GM21367 (cell line): Measurements from ENCODE around the gene RBPMS2.

Experiments used
- ATAC-seq: cut with Tn5 transposase; IDR thresholded peaks from one replicate; pipeline ENCODE4 v1.9.1; 2021; ENCODE audit not compliant: unreplicated experiment

RBPMS2 gene

DNA sequence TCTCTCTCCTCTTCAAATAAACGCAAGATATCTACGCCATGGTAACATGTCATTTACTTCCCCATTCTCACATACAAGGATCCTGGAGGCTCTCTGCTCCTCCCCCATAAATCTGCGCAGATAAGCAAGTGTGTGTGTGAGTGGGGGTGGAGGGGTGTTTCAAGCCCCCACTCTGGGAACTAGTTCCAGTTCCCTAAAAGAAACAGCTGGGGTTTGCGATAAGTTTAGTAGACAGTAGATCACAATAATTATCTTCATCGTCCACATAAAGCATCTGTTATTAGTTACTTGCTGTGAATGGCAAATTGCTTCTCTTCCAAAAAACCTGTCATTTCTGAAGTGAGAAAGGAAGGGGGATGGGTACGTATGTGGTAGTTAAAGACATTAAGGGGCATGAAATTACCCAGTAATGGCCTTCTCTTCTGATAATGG is 79.8 kb downstream of the RBPMS2 start:
- no peak for ATAC-seq

DNA sequence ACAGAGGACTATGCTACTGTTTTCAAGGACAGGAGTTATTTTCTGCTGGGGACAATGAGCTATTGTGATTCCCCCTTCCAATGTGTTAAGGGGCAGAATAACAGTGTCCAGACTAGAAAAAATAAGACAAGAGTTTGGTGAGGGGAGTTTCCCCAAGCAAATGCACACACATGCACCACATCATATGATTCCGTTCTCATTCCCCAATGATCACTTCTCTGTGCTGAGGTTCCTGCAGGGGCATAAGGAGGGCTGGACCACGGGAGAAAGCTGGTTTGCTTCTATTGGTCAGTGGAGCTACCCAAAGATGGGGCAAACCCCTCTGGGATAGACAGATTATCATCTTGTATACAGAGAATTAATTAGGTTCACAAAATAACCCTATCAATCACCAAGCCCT is 80.6 kb downstream of the RBPMS2 start:
- no peak for ATAC-seq

DNA sequence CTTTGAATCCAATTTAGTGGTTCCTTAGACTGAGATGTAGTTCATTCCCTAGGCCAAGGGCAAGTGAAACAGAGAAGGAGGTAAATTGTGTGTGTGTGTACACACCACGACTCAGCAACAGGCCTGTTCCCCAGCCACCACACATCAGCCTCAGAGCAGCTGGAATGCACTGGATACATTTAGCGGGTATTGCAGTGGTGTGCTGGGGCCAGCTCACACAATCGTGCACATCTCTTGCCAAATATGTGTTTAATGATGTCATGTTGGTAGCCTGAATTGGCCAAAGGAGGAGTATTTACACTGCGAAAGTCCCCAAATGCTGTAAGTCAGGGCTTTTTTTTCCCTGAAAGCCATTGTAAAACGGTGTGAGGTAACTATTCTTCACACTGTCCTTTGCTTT is 82.3 kb downstream of the RBPMS2 start:
- no peak for ATAC-seq

DNA sequence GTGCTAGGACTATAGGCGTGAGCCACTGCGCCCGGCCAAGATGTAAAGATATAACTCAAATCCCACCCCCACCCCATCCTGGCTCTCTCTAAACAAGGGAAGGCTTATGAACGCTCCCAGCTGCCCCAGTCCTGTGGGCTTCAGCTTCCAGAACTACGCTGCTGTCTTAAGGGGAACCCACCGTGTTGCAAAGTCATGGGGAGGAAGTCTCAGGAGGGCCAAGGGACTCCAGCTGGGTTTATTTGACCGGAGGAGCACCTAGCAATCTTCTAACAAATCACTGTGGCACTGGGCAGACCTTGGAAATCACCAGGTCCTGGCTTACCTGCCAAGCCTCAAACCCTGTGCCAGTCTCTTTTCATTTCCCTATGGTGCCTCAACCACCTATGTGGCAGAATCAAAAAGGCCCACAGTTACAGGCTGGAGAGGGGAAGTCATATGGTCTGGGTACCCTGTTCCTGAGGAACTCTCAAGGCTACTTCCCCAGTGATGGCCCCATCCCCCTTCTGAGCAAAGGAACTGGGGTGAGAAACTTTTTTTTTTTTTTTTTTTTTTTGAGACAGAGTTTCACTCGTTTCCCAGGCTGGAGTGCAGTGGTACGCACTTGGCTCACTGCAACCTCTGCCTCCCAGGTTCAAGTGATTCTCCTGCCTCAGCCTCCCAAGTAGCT is 83.4 kb downstream of the RBPMS2 start:
- no peak for ATAC-seq

DNA sequence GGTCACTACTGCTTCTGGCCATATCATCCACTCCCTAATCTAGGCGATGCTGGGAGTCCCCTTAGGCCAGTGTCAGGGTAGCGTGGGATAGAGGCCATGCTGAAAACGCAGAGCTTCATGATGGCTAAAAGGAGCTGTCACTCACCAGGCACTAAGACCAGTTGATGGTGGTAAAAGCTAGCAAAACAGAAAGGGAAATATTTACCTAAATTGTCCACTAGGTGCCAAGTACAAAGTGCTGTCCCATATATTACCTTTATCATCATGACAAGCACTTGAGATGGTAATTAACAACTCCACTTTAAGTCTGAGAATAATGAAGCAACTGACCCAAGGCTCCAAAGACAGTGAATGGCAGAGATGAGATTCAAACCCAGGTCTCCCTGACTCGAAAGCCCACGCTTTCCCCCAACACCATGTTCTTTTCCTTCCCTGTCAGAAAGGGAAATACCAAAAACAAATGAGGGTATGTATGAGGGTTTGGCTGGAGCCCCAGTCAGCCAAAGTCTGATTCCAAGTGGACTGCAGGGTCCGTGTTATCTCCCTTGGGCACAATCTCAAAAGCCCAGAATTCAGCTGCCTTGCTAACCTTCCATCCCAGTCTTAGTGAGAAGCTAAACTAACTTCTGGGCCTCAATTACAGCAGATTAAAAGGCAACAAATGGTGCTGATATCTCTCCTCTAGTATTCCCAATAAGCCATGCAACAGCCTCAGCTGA is 84.7 kb downstream of the RBPMS2 start:
- no peak for ATAC-seq

DNA sequence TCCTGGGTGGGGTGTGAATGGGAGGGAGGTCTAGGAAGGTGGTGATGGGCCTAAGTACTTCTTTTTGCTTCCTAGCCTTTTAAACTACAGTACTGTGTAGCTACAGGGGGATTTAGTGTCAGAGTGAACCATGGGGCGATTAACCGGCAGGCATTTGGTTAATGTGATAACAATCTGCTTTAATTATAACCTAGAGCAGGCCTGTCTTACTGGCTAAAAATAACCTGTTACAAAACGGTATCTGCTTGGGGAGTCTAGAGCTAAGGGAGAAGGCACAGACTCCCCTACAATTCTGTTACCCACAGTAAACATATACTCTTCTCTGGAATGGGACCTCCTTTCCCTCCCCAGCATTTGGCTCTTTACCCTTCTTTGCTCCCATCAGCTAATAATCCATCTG is 85.4 kb downstream of the RBPMS2 start:
- no peak for ATAC-seq
